HEK293 (cell line): ENCODE data around the gene G3BP2.

Experiments
- CTCF ChIA-PET: fragments of 350-600 bp; formaldehyde crosslinking; extraction: SDS; loops from one replicate; lab custom pipeline; 2021; ENCODE audit warnings: antibody characterized with exemption; lab: Yijun Ruan, JAX
- POLR2A ChIA-PET: fragments of 300-600 bp; formaldehyde crosslinking; extraction: SDS; loops from one replicate; lab custom pipeline; 2020; ENCODE audit warnings: antibody characterized with exemption, inconsistent platforms; lab: Yijun Ruan, JAX
- H3K27ac ChIP-seq: fragments of 200-500 bp; sonication (Bioruptor generic); 2 replicates; pipeline ENCODE4 v1.5.1; 2014; ENCODE audit warnings: low read depth, low read length, control low read depth, inconsistent platforms; ENCODE audit errors: extremely low read depth
- H3K36me3 ChIP-seq, 2 experiments: fragments of 200-500 bp in 1 of 2; sonication (Bioruptor generic) in 1 of 2; 1 replicate in 1 of 2; 2 replicates in 1 of 2; pipeline ENCODE4 v1.5.1; 2014 to 2017; ENCODE audit warnings: inconsistent platforms in 2 of 2, low read length in 2 of 2; ENCODE audit not compliant: control insufficient read depth in 2 of 2, insufficient read depth in 1 of 2
- H3K4me1 ChIP-seq: fragments of 200-500 bp; sonication (Bioruptor generic); 2 replicates; pipeline ENCODE4 v1.5.1; 2014; ENCODE audit warnings: mild to moderate bottlenecking, low read length, inconsistent platforms; ENCODE audit not compliant: control insufficient read depth, insufficient read depth
- H3K4me3 ChIP-seq: 2 replicates; pipeline ENCODE4 v1.5.1; 2011; ENCODE audit warnings: low read depth, mild to moderate bottlenecking, control low read depth, low read length, moderate library complexity
- H3K9me3 ChIP-seq: fragments of 200-500 bp; sonication (Bioruptor generic); 2 replicates; pipeline ENCODE4 v1.5.1; 2014; ENCODE audit warnings: low read depth, low read length, inconsistent platforms; ENCODE audit not compliant: control insufficient read depth, insufficient read depth
- HOXC10 ChIP-seq: sonication (generic); formaldehyde crosslinking; IDR thresholded peaks from 2 replicates; pipeline ENCODE4 v1.8.1; 2023; ENCODE audit warnings: mild to moderate bottlenecking, missing genetic modification reagents
- KLF1 ChIP-seq: fragments of 450-650 bp; formaldehyde crosslinking; IDR thresholded peaks from 2 replicates; pipeline ENCODE4 v1.5.1; 2016; ENCODE audit warnings: missing biosample characterization, missing genetic modification characterization
- KLF9 ChIP-seq: fragments of 450-650 bp; formaldehyde crosslinking; IDR thresholded peaks from 2 replicates; pipeline ENCODE4 v1.5.1; 2016; ENCODE audit warnings: missing biosample characterization, missing genetic modification characterization, low read depth
- MYNN ChIP-seq: fragments of 450-650 bp; formaldehyde crosslinking; IDR thresholded peaks from 2 replicates; pipeline ENCODE4 v1.5.1; 2016; ENCODE audit warnings: missing biosample characterization, missing genetic modification characterization, borderline replicate concordance
- OVOL3 ChIP-seq: fragments of 450-650 bp; formaldehyde crosslinking; IDR thresholded peaks from 2 replicates; pipeline ENCODE4 v1.5.1; 2016; ENCODE audit warnings: missing biosample characterization, missing genetic modification characterization
- PBX3 ChIP-seq: sonication (generic); formaldehyde crosslinking; IDR thresholded peaks from 2 replicates; pipeline ENCODE4 v1.8.1; 2022; ENCODE audit warnings: mild to moderate bottlenecking, moderate library complexity, missing genetic modification reagents
- PRDM10 ChIP-seq: fragments of 450-650 bp; formaldehyde crosslinking; IDR thresholded peaks from 2 replicates; pipeline ENCODE4 v1.5.1; 2016; ENCODE audit warnings: missing biosample characterization, missing genetic modification characterization
- ZBTB21 ChIP-seq: fragments of 450-650 bp; formaldehyde crosslinking; IDR thresholded peaks from 2 replicates; pipeline ENCODE4 v1.5.1; 2017; ENCODE audit warnings: missing biosample characterization, missing genetic modification characterization
- ZFHX2 ChIP-seq: fragments of 450-650 bp; formaldehyde crosslinking; conservative IDR thresholded peaks from 2 replicates; pipeline ENCODE4 v1.5.1; 2016; ENCODE audit warnings: missing biosample characterization, missing genetic modification characterization
- ZNF146 ChIP-seq: fragments of 450-650 bp; formaldehyde crosslinking; IDR thresholded peaks from 2 replicates; pipeline ENCODE4 v1.5.1; 2016; ENCODE audit warnings: missing biosample characterization, missing genetic modification characterization
- ZNF211 ChIP-seq: fragments of 450-650 bp; formaldehyde crosslinking; IDR thresholded peaks from 2 replicates; pipeline ENCODE4 v1.5.1; 2016; ENCODE audit warnings: low read depth, missing biosample characterization, missing genetic modification characterization
- ZNF221 ChIP-seq: fragments of 450-650 bp; formaldehyde crosslinking; IDR thresholded peaks from 2 replicates; pipeline ENCODE4 v1.5.1; 2017; ENCODE audit warnings: missing biosample characterization, missing genetic modification characterization, borderline replicate concordance
- ZNF239 ChIP-seq: fragments of 450-650 bp; formaldehyde crosslinking; IDR thresholded peaks from 2 replicates; pipeline ENCODE4 v1.5.1; 2016; ENCODE audit warnings: missing biosample characterization, missing genetic modification characterization
- ZNF366 ChIP-seq: fragments of 450-650 bp; formaldehyde crosslinking; conservative IDR thresholded peaks from 2 replicates; pipeline ENCODE4 v1.5.1; 2016; ENCODE audit warnings: missing biosample characterization, missing genetic modification characterization
- ZNF48 ChIP-seq: fragments of 450-650 bp; formaldehyde crosslinking; IDR thresholded peaks from 2 replicates; pipeline ENCODE4 v1.5.1; 2016; ENCODE audit warnings: missing biosample characterization, missing genetic modification characterization
- ZNF658 ChIP-seq: fragments of 450-650 bp; formaldehyde crosslinking; IDR thresholded peaks from 2 replicates; pipeline ENCODE4; 2016; ENCODE audit warnings: missing biosample characterization, missing genetic modification characterization
- ZNF660 ChIP-seq: fragments of 450-650 bp; IDR thresholded peaks from 2 replicates; pipeline ENCODE4 v1.5.1; 2018; ENCODE audit warnings: missing biosample characterization, mild to moderate bottlenecking, missing genetic modification characterization
- ZNF664 ChIP-seq: fragments of 450-650 bp; formaldehyde crosslinking; IDR thresholded peaks from 2 replicates; pipeline ENCODE4 v1.5.1; 2016; ENCODE audit warnings: missing biosample characterization, missing genetic modification characterization
- ZNF76 ChIP-seq: fragments of 450-650 bp; formaldehyde crosslinking; IDR thresholded peaks from 2 replicates; pipeline ENCODE4; 2016; ENCODE audit warnings: low read depth, missing biosample characterization, missing genetic modification characterization, borderline replicate concordance
- ZNF777 ChIP-seq: fragments of 450-650 bp; formaldehyde crosslinking; IDR thresholded peaks from 2 replicates; pipeline ENCODE4 v1.5.1; 2017; ENCODE audit warnings: missing biosample characterization, missing genetic modification characterization, borderline replicate concordance
- TF ChIP-seq, protein P1 (sequence below): fragments of 450-650 bp; formaldehyde crosslinking; IDR thresholded peaks from 2 replicates; pipeline ENCODE4 v1.5.1; 2016; ENCODE audit warnings: missing biosample characterization, missing genetic modification characterization

The G3BP2 gene

GRCh38 chr4:75673027-75673958 is at the start of gene G3BP2 (continued):
- TF ChIP-seq MYNN (tag by site-specific recombination) (peak; percentile 95), ZNF76 (tag by site-specific recombination) (peak; percentile 53; the same call in 1 of the 2 replicates), KLF1 (tag by site-specific recombination) (peak; percentile 18; the same call in 1 of the 2 replicates), ZNF660 (tag by site-specific recombination) (0 out of 2 replicates have a peak, but pooled peaks have one; percentile 37), ZNF777 (tag by site-specific recombination) (no peak), ZFHX2 (tag by site-specific recombination) (peak; percentile 44)

- Histone ChIP-seq H3K4me3 (no peak overlapping the region), H3K9me3 (no peaks in the 10 kb centered on the region), H3K27ac (no peak overlapping the region), H3K4me1 (no peaks in the 10 kb centered on the region), H3K36me3 (peaks cover 0 to 4% of the 10 kb centered on the region in 2 experiments; a peak in 1 of 3 replicates)
- POLR2A ChIA-PET = interaction anchor here (3.4 kb wide), 1 partner anchor 51 kb away, joined by 44 read pairs; the partner anchor contains the start of gene G3BP2
- CTCF ChIA-PET = interaction anchor here (0.7 to 1.6 kb wide), 5 partner anchors 18 to 126 kb away, joined by 3 to 6 read pairs (median 6); no protein-coding TSS in a partner anchor
- no peak for TF ChIP-seq ZNF664 (tag by site-specific recombination)
- no peak for TF ChIP-seq PRDM10 (tag by site-specific recombination)
- no peak for TF ChIP-seq OVOL3 (tag by site-specific recombination)
- TF ChIP-seq PBX3 (CRISPR knock-in tag) = no peak
- no peak for TF ChIP-seq HOXC10 (CRISPR knock-in tag)
- TF ChIP-seq ZNF146 (tag by site-specific recombination) = no peak
- TF ChIP-seq ZNF221 (tag by site-specific recombination) = no peak
- TF ChIP-seq ZNF239 (tag by site-specific recombination) = no peak
- no peak for TF ChIP-seq ZNF366 (tag by site-specific recombination)
- TF ChIP-seq ZNF658 = no peak
- no peak for TF ChIP-seq ZBTB21 (tag by site-specific recombination)
- TF ChIP-seq KLF9 (tag by site-specific recombination) = no peak
- no peak for TF ChIP-seq ZNF211 (tag by site-specific recombination)
- TF ChIP-seq, protein P1, sequence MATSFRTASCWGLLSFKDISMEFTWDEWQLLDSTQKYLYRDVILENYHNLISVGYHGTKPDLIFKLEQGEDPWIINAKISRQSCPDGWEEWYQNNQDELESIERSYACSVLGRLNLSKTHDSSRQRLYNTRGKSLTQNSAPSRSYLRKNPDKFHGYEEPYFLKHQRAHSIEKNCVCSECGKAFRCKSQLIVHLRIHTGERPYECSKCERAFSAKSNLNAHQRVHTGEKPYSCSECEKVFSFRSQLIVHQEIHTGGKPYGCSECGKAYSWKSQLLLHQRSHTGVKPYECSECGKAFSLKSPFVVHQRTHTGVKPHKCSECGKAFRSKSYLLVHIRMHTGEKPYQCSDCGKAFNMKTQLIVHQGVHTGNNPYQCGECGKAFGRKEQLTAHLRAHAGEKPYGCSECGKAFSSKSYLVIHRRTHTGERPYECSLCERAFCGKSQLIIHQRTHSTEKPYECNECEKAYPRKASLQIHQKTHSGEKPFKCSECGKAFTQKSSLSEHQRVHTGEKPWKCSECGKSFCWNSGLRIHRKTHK (tag by site-specific recombination) = no peak
- no peak for TF ChIP-seq ZNF48 (tag by site-specific recombination)
These were observed 49.2 kb upstream of the G3BP2 start for GRCh38 chr4:75722417-75722816.
